Measurements from ENCODE around the gene NAV3. TPM values are rescaled to one million over a fixed set of nuclear protein-coding genes. Genes with fewer than 3 reads are reported as not detected.

Gene NAV3
- total and polyA plus RNA-seq, 7 donors, result 0.50 to 13.3 (median 6.8) TPM; not detected in 1

DNA sequence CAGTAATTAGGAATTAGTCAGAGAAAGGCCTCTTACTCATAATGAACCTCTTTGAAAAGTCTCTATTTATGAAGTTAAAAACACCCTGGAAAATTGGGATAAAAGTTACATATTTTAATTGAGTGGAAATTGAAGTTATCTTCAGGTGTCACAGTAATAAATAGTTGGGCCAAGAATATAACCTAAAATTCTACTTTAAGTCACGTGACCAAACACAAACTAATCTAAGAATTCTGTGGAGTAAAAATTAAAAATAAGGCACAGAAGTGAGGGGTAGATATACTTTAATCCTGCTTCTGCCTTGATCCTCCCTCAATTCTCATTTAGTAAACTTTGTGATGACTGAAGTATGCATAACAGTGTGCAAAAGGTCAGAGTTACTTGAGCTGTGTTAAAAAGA is 226.4 kb downstream of the NAV3 start:
- intact Hi-C loops (cut with DNase I), result no loop called here
- no peak for DNase-seq
- 89 to 90% methylated on average over 1 of the region's 1 CpG for WGBS, 2 donors

DNA sequence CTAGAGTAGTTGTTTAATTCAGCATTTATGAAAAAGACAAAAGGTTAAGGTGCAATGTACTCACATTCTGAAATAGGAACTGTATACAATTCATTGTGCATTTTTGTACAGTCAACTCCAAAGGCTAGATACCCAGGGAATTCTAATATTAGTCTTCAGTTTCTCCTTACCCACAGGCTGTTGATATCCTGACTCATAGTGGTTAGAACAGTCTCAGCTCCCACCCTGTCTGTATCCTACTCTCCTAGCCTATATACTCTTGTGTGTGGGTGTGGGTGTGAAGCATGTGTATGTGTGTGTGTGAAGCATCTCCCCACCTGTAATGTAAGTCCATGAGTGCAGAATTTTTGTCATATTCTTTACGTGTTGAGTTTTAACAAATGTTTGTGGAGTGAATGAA is 229.5 kb downstream of the NAV3 start:
- H3K27me3 ChIP-seq, result no peaks in the 10 kb centered on the region
- H3K36me3 ChIP-seq, result no peaks in the 10 kb centered on the region
- no peak for TF ChIP-seq POLR2A (IDR thresholded peaks at IDR 0.05)
- TF ChIP-seq POLR2AphosphoS5 (IDR thresholded peaks at IDR 0.05), result no peak
- no peak for TF ChIP-seq CTCF (IDR thresholded peaks at IDR 0.05)
- no peak for TF ChIP-seq EP300 (IDR thresholded peaks at IDR 0.05)
- H3K9me3 ChIP-seq, result no peaks in the 10 kb centered on the region
- no peak overlapping the region for H3K4me3 ChIP-seq
- H3K27ac ChIP-seq, result no peak overlapping the region
- peaks cover 0 to 3% (median 0%) of the 10 kb centered on the region in 4 donors for H3K4me1 ChIP-seq
- intact Hi-C loops (cut with DNase I), result no loop called here
- WGBS, 2 donors, result 94 to 97% methylated on average over 1 of the region's 1 CpG
- DNase-seq, result no peak

More for the DNA sequence above, 226.4 kb downstream of the NAV3 start:
- Histone ChIP-seq H3K27ac (no peak overlapping the region), H3K4me3 (no peak overlapping the region), H3K4me1 (no peaks in the 10 kb centered on the region), H3K9me3 (no peaks in the 10 kb centered on the region), H3K36me3 (no peaks in the 10 kb centered on the region), H3K27me3 (no peaks in the 10 kb centered on the region)
- TF ChIP-seq EP300 (IDR thresholded peaks at IDR 0.05) (no peak), POLR2A (IDR thresholded peaks at IDR 0.05) (no peak), CTCF (IDR thresholded peaks at IDR 0.05) (no peak), POLR2AphosphoS5 (IDR thresholded peaks at IDR 0.05) (no peak)

DNA sequence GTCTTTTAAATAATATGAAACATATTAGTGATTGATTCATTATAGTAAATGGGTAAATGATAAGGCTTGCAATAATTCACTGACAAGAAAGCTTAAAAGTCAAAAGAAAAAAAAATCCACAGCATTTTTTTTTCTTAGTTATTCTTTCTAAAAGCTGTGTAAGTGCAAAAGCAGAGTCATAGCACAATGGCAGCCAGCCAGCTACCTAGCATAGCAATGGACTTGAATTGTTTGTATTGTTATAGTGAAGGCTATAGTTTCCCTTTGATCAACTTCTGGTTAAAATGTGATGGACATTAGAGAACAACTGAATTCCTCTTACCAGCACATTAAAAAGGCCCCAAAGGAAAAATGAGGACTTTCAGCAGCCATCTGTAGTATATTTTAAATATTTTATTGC is 232.1 kb downstream of the NAV3 start:
- DNase-seq, result no peak
- TF ChIP-seq POLR2AphosphoS5 (IDR thresholded peaks at IDR 0.05), result no peak
- no peak for TF ChIP-seq EP300 (IDR thresholded peaks at IDR 0.05)
- TF ChIP-seq POLR2A (IDR thresholded peaks at IDR 0.05), result no peak
- TF ChIP-seq CTCF (IDR thresholded peaks at IDR 0.05), result no peak
- Histone ChIP-seq H3K4me3 (no peak overlapping the region), H3K36me3 (no peaks in the 10 kb centered on the region), H3K27me3 (no peaks in the 10 kb centered on the region), H3K27ac (no peak overlapping the region), H3K4me1 (peaks cover 0 to 4% (median 0%) of the 10 kb centered on the region in 4 donors), H3K9me3 (no peaks in the 10 kb centered on the region)
- intact Hi-C loops (cut with DNase I), result no loop called here

DNA sequence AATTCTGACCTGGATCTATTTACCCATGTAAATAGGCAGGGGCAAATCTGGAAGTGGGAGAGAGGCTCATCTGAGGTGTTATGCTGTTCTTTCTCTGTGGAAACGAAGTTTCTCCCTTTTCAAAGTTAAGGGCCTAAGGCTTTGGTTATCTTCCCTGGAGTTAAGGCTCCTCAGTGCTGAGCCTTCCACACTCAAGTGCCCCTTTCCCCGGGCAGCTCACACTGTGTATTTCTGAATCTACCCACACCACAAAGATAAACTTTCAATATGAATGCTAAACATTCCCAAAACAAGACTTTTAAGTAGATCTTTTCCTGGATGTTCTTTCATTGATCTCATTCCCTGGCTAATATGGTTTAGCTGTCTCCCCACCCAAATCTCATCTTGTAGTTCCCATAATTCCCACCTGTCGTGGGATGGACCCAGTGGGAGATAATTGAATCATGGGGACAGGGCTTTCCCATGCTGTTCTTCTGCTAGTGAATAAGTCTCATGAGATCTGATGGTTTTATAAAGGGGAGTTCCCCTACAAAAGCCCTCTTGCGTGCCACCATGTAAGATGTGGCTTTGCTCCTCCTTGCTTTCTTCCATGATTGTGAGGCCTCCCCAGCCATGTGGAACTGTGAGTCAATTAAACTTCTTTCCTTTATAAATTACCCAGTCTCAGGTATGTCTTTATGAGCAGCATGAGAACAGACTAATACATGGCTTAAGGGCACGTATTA is 251.1 kb downstream of the NAV3 start:
- H3K4me1 ChIP-seq, result peaks cover 0 to 3% (median 0%) of the 10 kb centered on the region in 4 donors
- intact Hi-C loops (cut with DNase I), result no loop called here
- TF ChIP-seq CTCF (IDR thresholded peaks at IDR 0.05) (no peak), POLR2AphosphoS5 (IDR thresholded peaks at IDR 0.05) (no peak), POLR2A (IDR thresholded peaks at IDR 0.05) (no peak), EP300 (IDR thresholded peaks at IDR 0.05) (no peak)
- no peak for DNase-seq
- 78 to 84% methylated on average over 5 of the region's 5 CpGs for WGBS, 2 donors
- H3K36me3 ChIP-seq, result no peaks in the 10 kb centered on the region
- no peaks in the 10 kb centered on the region for H3K9me3 ChIP-seq
- H3K27ac ChIP-seq, result no peak overlapping the region
- H3K27me3 ChIP-seq, result no peaks in the 10 kb centered on the region
- no peak overlapping the region for H3K4me3 ChIP-seq

All from sigmoid colon (tissue), 7 donors.